CD8-positive, alpha-beta memory T cell (primary cell): Measurements from ENCODE around the gene ABCC11. TPM values are rescaled to one million over a fixed set of nuclear protein-coding genes. Genes with fewer than 3 reads are reported as not detected.

Experiments
- CTCF ChIA-PET: fragments of 350-600 bp; sonication (Branson Sonifier 250); formaldehyde crosslinking; loops from one replicate; lab custom pipeline; 2021; ENCODE audit warnings: antibody characterized with exemption; lab: Charles Lee
- POLR2A ChIA-PET: fragments of 350-600 bp; sonication (Branson Sonifier 250); formaldehyde crosslinking; loops from one replicate; lab custom pipeline; 2021; ENCODE audit warnings: antibody characterized with exemption; lab: Charles Lee
- DNase-seq, 5 donors: peaks; one replicate each; pipeline versions ENCODE4 v3.0.0 to v3.0.0-alpha.2; 2020 to 2022; ENCODE audit warnings: mixed read lengths in 1 of 5
- H3K27ac ChIP-seq: one replicate; pipeline ENCODE4 v1.7.0; 2013; ENCODE audit warnings: low read depth, mild to moderate bottlenecking, low read length, moderate library complexity
- H3K27me3 ChIP-seq: 2 replicates; pipeline ENCODE4 v1.7.0; 2013; ENCODE audit warnings: low read length, mild to moderate bottlenecking; ENCODE audit not compliant: insufficient read depth, poor library complexity, severe bottlenecking
- H3K36me3 ChIP-seq: 2 replicates; pipeline ENCODE4 v1.7.0; 2013; ENCODE audit warnings: mild to moderate bottlenecking, low read length, moderate library complexity; ENCODE audit not compliant: insufficient read depth
- H3K4me1 ChIP-seq: 2 replicates; pipeline ENCODE4 v1.7.0; 2013; ENCODE audit warnings: mild to moderate bottlenecking, low read length, moderate library complexity; ENCODE audit not compliant: insufficient read depth
- H3K4me3 ChIP-seq: 2 replicates; pipeline ENCODE4 v1.7.0; 2013; ENCODE audit warnings: mild to moderate bottlenecking, low read length
- H3K9me3 ChIP-seq: 2 replicates; pipeline ENCODE4 v1.7.0; 2013; ENCODE audit warnings: mild to moderate bottlenecking, low read length
- H3K27ac Mint-ChIP-seq, 8 donors: one replicate each; pipeline ENCODE4 v1.8.0; 2020 to 2021; ENCODE audit warnings: mixed read lengths in 8 of 8, mild to moderate bottlenecking in 6 of 8, inconsistent platforms in 3 of 8, moderate library complexity in 3 of 8
- H3K27me3 Mint-ChIP-seq, 2 donors: one replicate each; pipeline ENCODE4 v1.8.0; 2020 to 2021; ENCODE audit warnings: mixed read lengths in 2 of 2, mild to moderate bottlenecking in 1 of 2, moderate library complexity in 1 of 2
- H3K36me3 Mint-ChIP-seq, 3 donors: one replicate each; pipeline ENCODE4 v1.8.0; 2020 to 2021; ENCODE audit warnings: mixed read lengths in 3 of 3, inconsistent platforms in 1 of 3, mild to moderate bottlenecking in 1 of 3
- H3K4me1 Mint-ChIP-seq, 3 donors: one replicate each; pipeline ENCODE4 v1.8.0; 2020 to 2021; ENCODE audit warnings: mixed read lengths in 3 of 3, inconsistent platforms in 1 of 3, mild to moderate bottlenecking in 1 of 3
- H3K4me3 Mint-ChIP-seq, 7 donors: one replicate each; pipeline ENCODE4 v1.8.0; 2020 to 2021; ENCODE audit warnings: mixed read lengths in 7 of 7, mild to moderate bottlenecking in 6 of 7, moderate library complexity in 4 of 7, inconsistent platforms in 2 of 7
- H3K9me3 Mint-ChIP-seq, 5 donors: one replicate each; pipeline ENCODE4 v1.8.0; 2020 to 2022; ENCODE audit warnings: mixed read lengths in 5 of 5, mild to moderate bottlenecking in 3 of 5, moderate library complexity in 2 of 5, inconsistent platforms in 1 of 5
- polyA plus RNA-seq: library from polyadenylated mRNA; unstranded; fragments of 300-500 nt; fragmentation: Illumina TruSeq; gene quantifications from one replicate; pipeline ENCODE4 v1.2.3, GENCODE V29; 2021
- total RNA-seq, 2 experiments: library from RNA; stranded (reverse); gene quantifications; one replicate each; pipeline ENCODE4 v1.2.3, GENCODE V29; 2021

ABCC11 gene
- total and polyA plus RNA-seq, 3 experiments from 2014 or later: 0.22 TPM; not detected in 1

GRCh38 chr16:48272837-48273421, 25.6 kb upstream of the ABCC11 start:
- Histone ChIP-seq H3K9me3 (no peaks in the 10 kb centered on the region), H3K36me3 (peaks cover under 1% of the 10 kb centered on the region), H3K4me3 (no peak overlapping the region), H3K27ac (no peak overlapping the region), H3K27me3 (no peaks in the 10 kb centered on the region), H3K4me1 (no peaks in the 10 kb centered on the region)
- peak overlapping the region in 3 of 8 donors; percentile 24 to 93 (median 35) for H3K27ac Mint-ChIP-seq
- H3K27me3 Mint-ChIP-seq: no peaks in the 10 kb centered on the region
- H3K4me3 Mint-ChIP-seq: no peak overlapping the region
- H3K9me3 Mint-ChIP-seq: no peaks in the 10 kb centered on the region
- CTCF ChIA-PET: interaction anchor here (1.0 kb wide), 1 partner anchor 29 kb away, joined by 3 read pairs; the partner anchor contains the start of gene LONP2
- H3K4me1 Mint-ChIP-seq: peaks cover 2 to 16% (median 5%) of the 10 kb centered on the region in 3 donors
- peaks cover 6 to 73% (median 16%) of the 10 kb centered on the region in 3 donors for H3K36me3 Mint-ChIP-seq
- no peak for DNase-seq
- POLR2A ChIA-PET: no interaction called here

DNA sequence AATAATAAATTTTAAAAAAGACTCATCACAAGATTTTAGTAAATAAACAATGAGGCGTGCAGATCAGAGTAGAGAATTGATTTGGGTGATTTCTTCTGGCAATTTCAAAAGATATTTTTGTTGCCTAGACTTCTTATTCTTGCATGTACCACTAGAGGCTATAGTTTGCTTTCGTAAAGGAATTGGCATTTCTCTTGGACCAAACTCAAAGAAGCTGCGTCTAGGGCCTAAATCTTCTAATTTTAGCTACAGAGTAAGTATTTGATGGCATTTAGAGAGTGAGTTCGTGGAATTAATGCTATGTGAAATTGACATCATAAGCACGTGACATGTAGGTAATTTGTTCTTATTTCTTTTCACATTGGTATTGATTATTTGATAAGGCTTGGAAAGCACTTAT, 24.4 kb upstream of the ABCC11 start:
- Histone ChIP-seq H3K9me3 (no peaks in the 10 kb centered on the region), H3K36me3 (no peaks in the 10 kb centered on the region), H3K27ac (no peak overlapping the region), H3K27me3 (no peaks in the 10 kb centered on the region), H3K4me3 (no peak overlapping the region), H3K4me1 (no peaks in the 10 kb centered on the region)
- DNase-seq: no peak
- Mint-ChIP-seq H3K9me3 (no peaks in the 10 kb centered on the region), H3K4me3 (no peak overlapping the region), H3K27me3 (no peaks in the 10 kb centered on the region), H3K27ac (no peak overlapping the region), H3K4me1 (peaks cover 4 to 8% (median 5%) of the 10 kb centered on the region in 3 donors), H3K36me3 (peaks cover 0 to 70% (median 10%) of the 10 kb centered on the region in 3 donors)
- ChIA-PET POLR2A (no interaction called here), CTCF (no interaction called here)

DNA sequence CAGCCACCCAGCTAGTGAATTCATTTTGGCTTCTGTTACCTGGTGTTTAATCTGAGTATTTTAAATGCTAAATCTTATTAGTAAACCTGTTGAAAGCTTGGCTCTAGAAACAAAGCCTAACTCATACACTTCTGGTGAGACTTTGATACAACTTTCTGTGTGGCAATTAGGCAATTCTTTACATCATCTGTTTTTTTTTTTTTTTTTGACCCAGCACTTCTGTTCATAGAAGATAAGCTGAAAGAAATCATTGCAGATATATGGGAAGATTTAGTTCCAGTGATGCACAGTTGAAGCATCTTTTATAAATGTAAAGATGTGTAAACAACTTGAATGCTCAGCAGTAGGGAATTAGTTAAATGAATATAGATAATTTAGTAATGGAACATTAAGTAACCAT, 21.7 kb upstream of the ABCC11 start:
- no peak for DNase-seq
- Histone ChIP-seq H3K36me3 (no peaks in the 10 kb centered on the region), H3K27ac (no peak overlapping the region), H3K4me1 (no peaks in the 10 kb centered on the region), H3K9me3 (no peaks in the 10 kb centered on the region), H3K27me3 (no peaks in the 10 kb centered on the region), H3K4me3 (no peak overlapping the region)
- H3K36me3 Mint-ChIP-seq: peaks cover 0 to 67% (median 6%) of the 10 kb centered on the region in 3 donors
- no peaks in the 10 kb centered on the region for H3K9me3 Mint-ChIP-seq
- no peaks in the 10 kb centered on the region for H3K27me3 Mint-ChIP-seq
- H3K27ac Mint-ChIP-seq: peak overlapping the region in 1 of 8 donors; percentile 73
- CTCF ChIA-PET: interaction anchor here (1.6 kb wide), 1 partner anchor 25 kb away, joined by 3 read pairs; the partner anchor contains the start of gene LONP2
- POLR2A ChIA-PET: interaction anchor here (0.6 kb wide), 1 partner anchor 1295 kb away, joined by 3 read pairs; no protein-coding TSS in a partner anchor
- no peak overlapping the region for H3K4me3 Mint-ChIP-seq
- H3K4me1 Mint-ChIP-seq: peaks cover 6 to 9% (median 7%) of the 10 kb centered on the region in 3 donors

DNA sequence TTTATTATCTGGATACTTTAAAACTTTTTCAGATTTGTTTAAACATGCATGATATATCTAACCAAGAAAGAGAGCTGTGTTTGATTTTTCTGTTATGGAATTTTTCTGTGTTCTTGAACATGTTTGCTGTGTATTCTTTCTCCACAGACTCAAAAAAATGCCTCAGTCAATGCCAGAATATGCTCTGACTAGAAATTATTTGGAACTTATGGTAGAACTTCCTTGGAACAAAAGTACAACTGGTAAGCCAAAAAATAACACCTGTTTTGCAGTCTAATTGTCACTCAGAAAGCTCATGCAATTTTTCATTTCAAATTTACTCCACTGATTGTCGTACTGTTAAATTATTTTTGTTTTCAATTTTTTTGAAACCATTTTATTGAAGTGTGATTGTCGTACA, 15.3 kb upstream of the ABCC11 start:
- Histone ChIP-seq H3K4me1 (no peaks in the 10 kb centered on the region), H3K9me3 (no peaks in the 10 kb centered on the region), H3K27me3 (no peaks in the 10 kb centered on the region), H3K27ac (no peak overlapping the region), H3K4me3 (no peak overlapping the region), H3K36me3 (peaks cover 37% of the 10 kb centered on the region)
- no peak for DNase-seq
- CTCF ChIA-PET: interaction anchor here (1.2 kb wide), 1 partner anchor 361 kb away, joined by 3 read pairs; no protein-coding TSS in a partner anchor
- peaks cover 26 to 83% (median 31%) of the 10 kb centered on the region in 3 donors for H3K36me3 Mint-ChIP-seq
- H3K4me3 Mint-ChIP-seq: no peak overlapping the region
- H3K9me3 Mint-ChIP-seq: peaks cover 0 to 5% (median 0%) of the 10 kb centered on the region in 5 donors
- H3K4me1 Mint-ChIP-seq: peaks cover 5 to 15% (median 6%) of the 10 kb centered on the region in 3 donors
- no peaks in the 10 kb centered on the region for H3K27me3 Mint-ChIP-seq
- no peak overlapping the region for H3K27ac Mint-ChIP-seq
- POLR2A ChIA-PET: no interaction called here

- H3K36me3 ChIP-seq: peaks cover 37% of the 10 kb centered on the region
- H3K4me3 ChIP-seq: no peak overlapping the region
- no peaks in the 10 kb centered on the region for H3K9me3 ChIP-seq
- H3K27me3 Mint-ChIP-seq: no peaks in the 10 kb centered on the region
- no peak for DNase-seq
- peaks cover 3 to 15% (median 6%) of the 10 kb centered on the region in 3 donors for H3K4me1 Mint-ChIP-seq
- H3K9me3 Mint-ChIP-seq: peaks cover 0 to 5% (median 0%) of the 10 kb centered on the region in 5 donors
- H3K36me3 Mint-ChIP-seq: peaks cover 26 to 82% (median 29%) of the 10 kb centered on the region in 3 donors
- H3K27ac ChIP-seq: no peak overlapping the region
- H3K4me3 Mint-ChIP-seq: no peak overlapping the region
- H3K27me3 ChIP-seq: no peaks in the 10 kb centered on the region
- no peaks in the 10 kb centered on the region for H3K4me1 ChIP-seq
- H3K27ac Mint-ChIP-seq: peak overlapping the region in 1 of 8 donors; percentile 57
- ChIA-PET CTCF (no interaction called here), POLR2A (no interaction called here)
Measured at GRCh38 chr16:48261569-48261968, 14.2 kb upstream of the ABCC11 start.

DNA sequence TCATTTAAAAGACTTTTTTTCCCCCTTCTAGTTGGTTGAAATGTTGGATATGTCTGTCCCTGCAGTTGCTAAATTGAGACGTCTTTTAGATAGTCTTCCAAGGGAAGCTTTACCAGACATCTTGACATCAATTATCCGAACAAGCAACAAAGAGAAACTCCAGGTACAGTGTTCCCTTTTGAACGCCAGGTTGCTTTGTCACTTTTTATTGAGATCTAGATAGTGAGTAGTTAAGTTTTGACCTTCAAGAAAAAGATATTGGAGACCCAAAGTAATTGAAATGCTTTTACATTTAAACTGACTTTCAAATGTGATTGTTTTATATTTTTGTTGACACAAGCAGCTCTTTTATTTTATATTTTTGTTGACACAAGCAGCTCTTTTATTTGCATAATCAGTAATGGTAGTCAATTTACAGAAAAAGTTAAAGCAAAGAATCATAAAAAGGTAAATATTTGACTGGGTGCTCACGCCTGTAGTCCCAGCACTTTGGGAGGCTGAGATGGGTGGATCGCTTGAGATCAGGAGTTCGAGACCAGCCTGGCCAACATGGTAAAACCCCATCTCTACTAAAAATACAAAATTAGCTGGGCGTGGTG, 9.3 kb upstream of the ABCC11 start:
- Histone ChIP-seq H3K4me1 (no peaks in the 10 kb centered on the region), H3K27me3 (no peaks in the 10 kb centered on the region), H3K27ac (no peak overlapping the region), H3K9me3 (no peaks in the 10 kb centered on the region), H3K4me3 (no peak overlapping the region), H3K36me3 (peaks cover 34% of the 10 kb centered on the region)
- CTCF ChIA-PET: no interaction called here
- Mint-ChIP-seq H3K36me3 (peaks cover 11 to 79% (median 28%) of the 10 kb centered on the region in 3 donors), H3K4me3 (no peak overlapping the region), H3K27ac (no peak overlapping the region), H3K4me1 (peaks cover 7 to 32% (median 11%) of the 10 kb centered on the region in 3 donors), H3K27me3 (no peaks in the 10 kb centered on the region), H3K9me3 (no peaks in the 10 kb centered on the region)
- DNase-seq: no peak
- POLR2A ChIA-PET: no interaction called here

GRCh38 chr16:48252013-48252412, 4.7 kb upstream of the ABCC11 start:
- Mint-ChIP-seq H3K27me3 (no peaks in the 10 kb centered on the region), H3K4me3 (no peak overlapping the region), H3K36me3 (peaks cover 0 to 46% (median 15%) of the 10 kb centered on the region in 3 donors), H3K9me3 (no peaks in the 10 kb centered on the region), H3K4me1 (peaks cover 38 to 61% (median 48%) of the 10 kb centered on the region in 3 donors), H3K27ac (peak overlapping the region in 2 of 8 donors; percentile 43 to 61)
- ChIA-PET CTCF (interaction anchor here (0.7 kb wide), 2 partner anchors 79 to 370 kb away, joined by 3 read pairs; no protein-coding TSS in a partner anchor), POLR2A (no interaction called here)
- no peaks in the 10 kb centered on the region for H3K9me3 ChIP-seq
- no peaks in the 10 kb centered on the region for H3K27me3 ChIP-seq
- peaks cover 15% of the 10 kb centered on the region for H3K36me3 ChIP-seq
- H3K4me3 ChIP-seq: no peak overlapping the region
- H3K4me1 ChIP-seq: peaks cover 7% of the 10 kb centered on the region
- DNase-seq: no peak
- H3K27ac ChIP-seq: no peak overlapping the region
